Naive thymus-derived CD4-positive, alpha-beta T cell (primary cell): Measurements from ENCODE around the gene CALY. TPM values are rescaled to one million over a fixed set of nuclear protein-coding genes. Genes with fewer than 3 reads are reported as not detected.

Experiments
- ATAC-seq: fragments of 150-1000 bp; cut with Tn5 transposase; 2 replicates; pipeline ENCODE4 v1.10.0; 2021; ENCODE audit warnings: mild to moderate bottlenecking, moderate library complexity
- CTCF ChIA-PET: fragments of 350-600 bp; sonication (Branson Sonifier 250); formaldehyde crosslinking; loops from one replicate; lab custom pipeline; 2021; ENCODE audit warnings: antibody characterized with exemption; lab: Charles Lee
- POLR2A ChIA-PET: fragments of 350-600 bp; sonication (Branson Sonifier 250); formaldehyde crosslinking; loops from one replicate; lab custom pipeline; 2021; ENCODE audit warnings: antibody characterized with exemption, inconsistent platforms; lab: Charles Lee
- DNase-seq, 9 donors: peaks; one replicate each; pipeline versions ENCODE4 v3.0.0 to v3.0.0-alpha.2; 2020 to 2022; ENCODE audit warnings: mixed read lengths in 1 of 9
- H3K27ac ChIP-seq: one replicate; pipeline ENCODE4 v1.7.0; 2013; ENCODE audit warnings: mild to moderate bottlenecking, low read depth, low read length, moderate library complexity
- H3K27me3 ChIP-seq, 2 donors: one replicate each; pipeline ENCODE4 v1.7.0; 2013; ENCODE audit warnings: low read length in 2 of 2, mild to moderate bottlenecking in 2 of 2, moderate library complexity in 2 of 2; ENCODE audit not compliant: control insufficient read depth in 2 of 2, insufficient read depth in 2 of 2
- H3K36me3 ChIP-seq, 3 experiments: 1 replicate in 2 of 3; 2 replicates in 1 of 3; pipeline ENCODE4 v1.7.0; 2013; ENCODE audit warnings: low read length in 3 of 3, mild to moderate bottlenecking in 3 of 3, moderate library complexity in 1 of 3; ENCODE audit not compliant: insufficient read depth in 3 of 3, control insufficient read depth in 2 of 3
- H3K4me1 ChIP-seq, 2 donors: one replicate each; pipeline ENCODE4 v1.7.0; 2013; ENCODE audit warnings: low read length in 2 of 2, mild to moderate bottlenecking in 2 of 2, moderate library complexity in 1 of 2; ENCODE audit not compliant: control insufficient read depth in 2 of 2, insufficient read depth in 2 of 2
- H3K4me3 ChIP-seq: 2 replicates; pipeline ENCODE4 v1.7.0; 2013; ENCODE audit warnings: mild to moderate bottlenecking, low read length
- H3K9me3 ChIP-seq, 3 experiments: 1 replicate in 2 of 3; 2 replicates in 1 of 3; pipeline ENCODE4 v1.7.0; 2013; ENCODE audit warnings: low read length in 3 of 3; ENCODE audit not compliant: control insufficient read depth in 2 of 3
- H3K27ac Mint-ChIP-seq, 9 donors: one replicate each; pipeline ENCODE4 v1.8.0; 2020 to 2022; ENCODE audit warnings: mixed read lengths in 9 of 9, mild to moderate bottlenecking in 8 of 9, moderate library complexity in 5 of 9, inconsistent platforms in 2 of 9
- H3K27me3 Mint-ChIP-seq, 5 donors: one replicate each; pipeline ENCODE4 v1.8.0; 2021 to 2022; ENCODE audit warnings: mixed read lengths in 5 of 5, mild to moderate bottlenecking in 1 of 5
- H3K36me3 Mint-ChIP-seq, 5 donors: one replicate each; pipeline ENCODE4 v1.8.0; 2020 to 2022; ENCODE audit warnings: mixed read lengths in 5 of 5, mild to moderate bottlenecking in 3 of 5, inconsistent platforms in 1 of 5
- H3K4me1 Mint-ChIP-seq, 7 donors: one replicate each; pipeline ENCODE4 v1.8.0; 2020 to 2022; ENCODE audit warnings: mixed read lengths in 7 of 7, mild to moderate bottlenecking in 3 of 7, inconsistent platforms in 1 of 7
- H3K4me3 Mint-ChIP-seq, 10 donors: one replicate each; pipeline ENCODE4 v1.8.0; 2020 to 2022; ENCODE audit warnings: mild to moderate bottlenecking in 10 of 10, mixed read lengths in 10 of 10, moderate library complexity in 6 of 10, inconsistent platforms in 2 of 10
- H3K9me3 Mint-ChIP-seq, 11 donors: one replicate each; pipeline ENCODE4 v1.8.0; 2020 to 2022; ENCODE audit warnings: mixed read lengths in 11 of 11, mild to moderate bottlenecking in 4 of 11, inconsistent platforms in 1 of 11, moderate library complexity in 1 of 11
- intact Hi-C, 2 donors: fragments of 100-400 bp; cut with micrococcal nuclease; formaldehyde crosslinking; loops; one replicate each; pipeline ENCODE4 v1.15.1; 2023
- polyA plus RNA-seq, 2 donors: library from polyadenylated mRNA; unstranded; fragments of 300-500 nt; fragmentation: Illumina TruSeq; gene quantifications; one replicate each; pipeline ENCODE4 v1.2.3, GENCODE V29; 2021
- total RNA-seq, 6 experiments: library from RNA in 5 of 6; stranded (reverse) in 5 of 6; gene quantifications; 1 replicate in 5 of 6; 2 replicates in 1 of 6; pipeline ENCODE4 v1.2.3 and lab custom pipeline; 2021 to 2026

CALY gene
- total and polyA plus RNA-seq, 7 experiments from 2014 or later: 0.33 to 5.1 (median 1.9) TPM; not detected in 1

GRCh38 chr10:133276435-133277201 is 60.1 kb downstream of the CALY start, which contains the start of gene ADAM8:
ADAM8 (minus strand) TSS chr10:133276868; CDS start chr10:133276817, 51 bp downstream.
- Histone ChIP-seq H3K4me1 (peaks cover 22 to 34% of the 10 kb centered on the region in 2 donors), H3K9me3 (no peaks in the 10 kb centered on the region), H3K36me3 (peaks cover 0 to 41% (median 0%) of the 10 kb centered on the region in 3 experiments), H3K27me3 (no peaks in the 10 kb centered on the region), H3K4me3 (peak within 1 kb of the TSS; percentile 80), H3K27ac (peak within 1 kb of the TSS; percentile 80)
- ChIA-PET CTCF (interaction anchor here (1.5 to 2.6 kb wide), 2 partner anchors 18 to 31 kb away, joined by 5 to 34 read pairs; no protein-coding TSS in a partner anchor), POLR2A (interaction anchor here (1.4 to 4.5 kb wide), 3 partner anchors 15 to 27 kb away, joined by 4 to 37 read pairs (median 8); no protein-coding TSS in a partner anchor)
- Mint-ChIP-seq H3K36me3 (peaks cover 0 to 5% (median 0%) of the 10 kb centered on the region in 5 donors), H3K4me1 (peaks cover 11 to 36% (median 21%) of the 10 kb centered on the region in 7 donors), H3K4me3 (peak within 1 kb of the TSS; percentile 84 to 92 (median 88)), H3K27me3 (no peaks in the 10 kb centered on the region), H3K27ac (peak within 1 kb of the TSS; percentile 83 to 96 (median 91)), H3K9me3 (no peaks in the 10 kb centered on the region)
- DNase-seq (peak in 8 of 9 donors; percentile 52 to 82 (median 58)), ATAC-seq (peak; percentile 43)
- intact Hi-C loops: loop anchor here in 1 of 2 donors (1.0 to 5.0 kb wide), 2 partner anchors 31 to 1119 kb away; no protein-coding TSS in a partner anchor

GRCh38 chr10:133276100-133276434 is 60.6 kb downstream of the CALY start:
- H3K27me3 Mint-ChIP-seq: no peaks in the 10 kb centered on the region
- ATAC-seq: no peak
- Histone ChIP-seq H3K27me3 (no peaks in the 10 kb centered on the region), H3K27ac (peak overlapping the region; percentile 80), H3K4me1 (peaks cover 22 to 34% of the 10 kb centered on the region in 2 donors), H3K36me3 (peaks cover 0 to 41% (median 0%) of the 10 kb centered on the region in 3 experiments), H3K9me3 (no peaks in the 10 kb centered on the region), H3K4me3 (peak overlapping the region; percentile 80)
- peaks cover 11 to 36% (median 21%) of the 10 kb centered on the region in 7 donors for H3K4me1 Mint-ChIP-seq
- peak overlapping the region; percentile 84 to 92 (median 88) for H3K4me3 Mint-ChIP-seq
- ChIA-PET POLR2A (interaction anchor here (2.3 to 4.5 kb wide), 2 partner anchors 14 to 18 kb away, joined by 8 to 37 read pairs; no protein-coding TSS in a partner anchor), CTCF (interaction anchor here (1.5 to 2.6 kb wide), 2 partner anchors 18 to 32 kb away, joined by 5 to 34 read pairs; no protein-coding TSS in a partner anchor)
- no peaks in the 10 kb centered on the region for H3K9me3 Mint-ChIP-seq
- H3K36me3 Mint-ChIP-seq: peaks cover 0 to 5% (median 0%) of the 10 kb centered on the region in 5 donors
- intact Hi-C loops: loop anchor here in 1 of 2 donors (1.0 to 5.0 kb wide), 2 partner anchors 31 to 1119 kb away; no protein-coding TSS in a partner anchor
- H3K27ac Mint-ChIP-seq: peak overlapping the region; percentile 83 to 96 (median 91)
- DNase-seq: peak in 1 of 9 donors; percentile 31

- H3K4me1 Mint-ChIP-seq: peaks cover 11 to 36% (median 21%) of the 10 kb centered on the region in 7 donors
- ATAC-seq: peak; percentile 21
- no peaks in the 10 kb centered on the region for H3K27me3 Mint-ChIP-seq
- Histone ChIP-seq H3K9me3 (no peaks in the 10 kb centered on the region), H3K27ac (peak overlapping the region; percentile 80), H3K4me1 (peaks cover 22 to 34% of the 10 kb centered on the region in 2 donors), H3K27me3 (no peaks in the 10 kb centered on the region), H3K36me3 (peaks cover 0 to 42% (median 0%) of the 10 kb centered on the region in 3 experiments), H3K4me3 (peak overlapping the region; percentile 80)
- DNase-seq: peak in 6 of 9 donors; percentile 21 to 60 (median 40)
- H3K36me3 Mint-ChIP-seq: peaks cover 0 to 5% (median 0%) of the 10 kb centered on the region in 5 donors
- intact Hi-C loops: loop anchor here (1.0 to 5.0 kb wide), 6 partner anchors 11 to 1118 kb away; no protein-coding TSS in a partner anchor
- POLR2A ChIA-PET: interaction anchor here (0.8 to 4.5 kb wide), 3 partner anchors 14 to 24 kb away, joined by 3 to 37 read pairs (median 8); no protein-coding TSS in a partner anchor
- H3K27ac Mint-ChIP-seq: peak overlapping the region; percentile 83 to 96 (median 91)
- peak overlapping the region; percentile 84 to 92 (median 88) for H3K4me3 Mint-ChIP-seq
- CTCF ChIA-PET: interaction anchor here (1.2 to 2.6 kb wide), 3 partner anchors 12 to 32 kb away, joined by 5 to 34 read pairs (median 5); no protein-coding TSS in a partner anchor
- H3K9me3 Mint-ChIP-seq: no peaks in the 10 kb centered on the region
Observed at GRCh38 chr10:133275684-133276092, 61.0 kb downstream of the CALY start.

- Mint-ChIP-seq H3K4me3 (peak overlapping the region; percentile 84 to 92 (median 88)), H3K4me1 (peaks cover 11 to 36% (median 21%) of the 10 kb centered on the region in 7 donors), H3K27ac (peak overlapping the region; percentile 83 to 96 (median 91)), H3K27me3 (no peaks in the 10 kb centered on the region), H3K9me3 (no peaks in the 10 kb centered on the region), H3K36me3 (peaks cover 0 to 5% (median 0%) of the 10 kb centered on the region in 5 donors)
- DNase-seq (peak; percentile 55 to 91 (median 73)), ATAC-seq (peak; percentile 67)
- intact Hi-C loops: loop anchor here (1.0 to 5.0 kb wide), 6 partner anchors 11 to 1118 kb away; no protein-coding TSS in a partner anchor
- H3K4me3 ChIP-seq: peak overlapping the region; percentile 80
- H3K9me3 ChIP-seq: no peaks in the 10 kb centered on the region
- no peaks in the 10 kb centered on the region for H3K27me3 ChIP-seq
- H3K36me3 ChIP-seq: peaks cover 0 to 43% (median 0%) of the 10 kb centered on the region in 3 experiments
- H3K4me1 ChIP-seq: peaks cover 22 to 34% of the 10 kb centered on the region in 2 donors
- ChIA-PET CTCF (interaction anchor here (1.1 to 2.6 kb wide), 4 partner anchors 11 to 132 kb away, joined by 3 to 34 read pairs (median 5); no protein-coding TSS in a partner anchor), POLR2A (interaction anchor here (0.8 to 4.5 kb wide), 3 partner anchors 13 to 24 kb away, joined by 3 to 37 read pairs (median 8); no protein-coding TSS in a partner anchor)
- H3K27ac ChIP-seq: peak overlapping the region; percentile 80
Observed at GRCh38 chr10:133274751-133275683, 61.7 kb downstream of the CALY start.
